MCF 10A (cell line): ENCODE results near the gene SGPP2. TPM values are rescaled to one million over a fixed set of nuclear protein-coding genes. Genes with fewer than 3 reads are reported as not detected.

Source experiments
- BruUV-seq: library from RNA; stranded (reverse); fragments of 400-500 nt; replicated peaks from 2 replicates; lab custom pipeline; 2021; lab: Mats Ljungman, UMichigan
- CTCF ChIA-PET: fragments of 300-600 bp; sonication (Branson Sonifier 250); formaldehyde crosslinking; extraction: SDS; loops from one replicate; lab custom pipeline; 2021; ENCODE audit warnings: antibody characterized with exemption, inconsistent platforms; lab: Yijun Ruan, JAX
- POLR2A ChIA-PET: fragments of 300-600, 350-650 bp; sonication (Branson Sonifier 250); formaldehyde crosslinking; extraction: SDS; loops from one replicate; lab custom pipeline; 2020; ENCODE audit warnings: antibody characterized with exemption, inconsistent platforms; lab: Yijun Ruan, JAX
- DNase-seq: peaks from one replicate; pipeline ENCODE4 v3.0.0-alpha.2; 2018; ENCODE audit not compliant: unreplicated experiment
- H3K27ac Mint-ChIP-seq: one replicate; pipeline ENCODE4 v1.8.0; 2022; ENCODE audit warnings: mild to moderate bottlenecking, low read depth, mixed read lengths; ENCODE audit not compliant: unreplicated experiment
- H3K27me3 Mint-ChIP-seq: one replicate; pipeline ENCODE4 v1.8.0; 2022; ENCODE audit warnings: mixed read lengths; ENCODE audit not compliant: insufficient read depth, unreplicated experiment
- H3K36me3 Mint-ChIP-seq: one replicate; pipeline ENCODE4 v1.8.0; 2022; ENCODE audit warnings: mild to moderate bottlenecking, moderate library complexity, mixed read lengths; ENCODE audit not compliant: insufficient read depth, unreplicated experiment
- H3K4me1 Mint-ChIP-seq: one replicate; pipeline ENCODE4 v1.8.0; 2022; ENCODE audit warnings: mixed read lengths; ENCODE audit not compliant: insufficient read depth, unreplicated experiment
- H3K4me3 Mint-ChIP-seq: one replicate; pipeline ENCODE4 v1.8.0; 2022; ENCODE audit warnings: mild to moderate bottlenecking, moderate library complexity, mixed read lengths; ENCODE audit not compliant: unreplicated experiment
- H3K9me3 Mint-ChIP-seq: one replicate; pipeline ENCODE4 v1.8.0; 2022; ENCODE audit warnings: mixed read lengths; ENCODE audit not compliant: unreplicated experiment
- intact Hi-C: fragments of 100-400 bp; cut with micrococcal nuclease; formaldehyde crosslinking; loops from 2 replicates; pipeline ENCODE4 v1.14.1; 2022
- total RNA-seq: library from RNA; stranded (reverse); gene quantifications from 2 replicates; pipeline ENCODE4 v1.2.3, GENCODE V29; 2022
- TF ChIP-seq, protein P1 (sequence below): fragments of 200-600 bp; IDR thresholded peaks from one replicate; pipeline ENCODE4 v1.8.0; 2022; ENCODE audit warnings: antibody characterized with exemption, mild to moderate bottlenecking; ENCODE audit not compliant: unreplicated experiment

SGPP2 gene
- total RNA-seq, 1 experiment from 2014 or later = 47.4 TPM

DNA sequence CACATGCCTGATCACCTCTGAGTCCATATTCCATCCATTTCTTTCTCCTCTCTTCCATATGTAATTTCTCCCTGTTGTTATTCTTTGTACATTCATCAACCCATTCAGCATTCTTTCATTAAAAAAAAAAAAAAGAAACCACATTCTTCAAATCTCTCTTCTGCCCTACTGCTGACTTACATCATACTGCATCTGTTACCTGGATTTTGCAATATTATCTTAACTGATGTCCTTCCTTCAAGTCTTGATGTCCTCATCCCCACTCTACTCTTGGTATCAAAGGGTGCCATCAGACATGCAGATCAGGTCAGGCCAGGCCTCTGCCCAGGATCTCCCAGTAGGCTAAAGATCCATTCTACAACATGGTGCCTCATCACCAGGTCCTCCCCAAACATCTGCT lies 90.6 kb downstream of the SGPP2 start:
- Mint-ChIP-seq H3K4me3 (no peak overlapping the region), H3K4me1 (peaks cover 47% of the 10 kb centered on the region), H3K9me3 (peaks cover 14% of the 10 kb centered on the region), H3K27ac (peak overlapping the region; percentile 37), H3K27me3 (no peaks in the 10 kb centered on the region), H3K36me3 (peaks cover 55% of the 10 kb centered on the region)
- TF ChIP-seq, protein P1, sequence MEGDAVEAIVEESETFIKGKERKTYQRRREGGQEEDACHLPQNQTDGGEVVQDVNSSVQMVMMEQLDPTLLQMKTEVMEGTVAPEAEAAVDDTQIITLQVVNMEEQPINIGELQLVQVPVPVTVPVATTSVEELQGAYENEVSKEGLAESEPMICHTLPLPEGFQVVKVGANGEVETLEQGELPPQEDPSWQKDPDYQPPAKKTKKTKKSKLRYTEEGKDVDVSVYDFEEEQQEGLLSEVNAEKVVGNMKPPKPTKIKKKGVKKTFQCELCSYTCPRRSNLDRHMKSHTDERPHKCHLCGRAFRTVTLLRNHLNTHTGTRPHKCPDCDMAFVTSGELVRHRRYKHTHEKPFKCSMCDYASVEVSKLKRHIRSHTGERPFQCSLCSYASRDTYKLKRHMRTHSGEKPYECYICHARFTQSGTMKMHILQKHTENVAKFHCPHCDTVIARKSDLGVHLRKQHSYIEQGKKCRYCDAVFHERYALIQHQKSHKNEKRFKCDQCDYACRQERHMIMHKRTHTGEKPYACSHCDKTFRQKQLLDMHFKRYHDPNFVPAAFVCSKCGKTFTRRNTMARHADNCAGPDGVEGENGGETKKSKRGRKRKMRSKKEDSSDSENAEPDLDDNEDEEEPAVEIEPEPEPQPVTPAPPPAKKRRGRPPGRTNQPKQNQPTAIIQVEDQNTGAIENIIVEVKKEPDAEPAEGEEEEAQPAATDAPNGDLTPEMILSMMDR = no peak
- intact Hi-C loops = no loop called here
- ChIA-PET CTCF (interaction anchor here (2.3 kb wide), 1 partner anchor 73 kb away, joined by 5 read pairs; no protein-coding TSS in a partner anchor), POLR2A (interaction anchor here (0.6 kb wide), 1 partner anchor 29 kb away, joined by 4 read pairs; no protein-coding TSS in a partner anchor)
- peak; percentile 12 for DNase-seq
- no TSS peak for BruUV-seq

GRCh38 chr2:222518570-222519381 lies 94.4 kb downstream of the SGPP2 start:
- ChIA-PET CTCF (interaction anchor here (0.5 to 1.8 kb wide), 7 partner anchors 9 to 484 kb away, joined by 3 to 6 read pairs (median 3); no protein-coding TSS in a partner anchor), POLR2A (interaction anchor here (0.6 to 6.0 kb wide), 43 partner anchors 9 to 468 kb away, joined by 3 to 72 read pairs (median 5); partner anchors contain the start of gene SGPP2)
- no TSS peak for BruUV-seq
- Mint-ChIP-seq H3K27ac (peak overlapping the region; percentile 82), H3K27me3 (no peaks in the 10 kb centered on the region), H3K36me3 (peaks cover 48% of the 10 kb centered on the region), H3K9me3 (no peaks in the 10 kb centered on the region), H3K4me3 (peak overlapping the region; percentile 25), H3K4me1 (peaks cover 47% of the 10 kb centered on the region)
- intact Hi-C loops = loop anchor here (1.0 to 2.0 kb wide), 3 partner anchors 68 to 200 kb away; partner anchors contain the start of gene SGPP2
- DNase-seq = peak; percentile 96
- TF ChIP-seq, protein P1 = no peak

DNA sequence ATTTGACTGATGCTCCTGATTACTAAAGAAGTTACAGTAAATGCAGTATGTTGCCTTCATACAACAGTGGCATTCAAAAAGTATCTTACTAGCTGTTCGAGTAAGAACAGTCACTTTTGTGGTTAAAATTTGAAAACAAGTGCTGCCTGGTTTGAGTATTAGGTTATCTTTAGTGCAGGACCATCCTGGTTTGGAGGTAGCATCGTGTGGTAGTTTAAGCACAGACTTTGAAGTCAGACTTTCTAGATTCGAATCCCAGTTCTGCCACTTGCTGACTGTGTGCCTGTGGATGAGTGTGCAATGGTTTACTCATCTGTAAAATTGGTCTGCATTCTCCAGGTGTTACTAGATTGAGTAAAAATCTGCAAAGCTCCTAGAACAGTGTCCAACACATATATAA lies 96.8 kb downstream of the SGPP2 start:
- intact Hi-C loops = no loop called here
- ChIA-PET POLR2A (interaction anchor here (0.6 to 6.0 kb wide), 5 partner anchors 11 to 203 kb away, joined by 3 to 58 read pairs (median 5); partner anchors contain the start of genes FARSB and SGPP2), CTCF (interaction anchor here (1.0 kb wide), 1 partner anchor 203 kb away, joined by 3 read pairs; no protein-coding TSS in a partner anchor)
- Mint-ChIP-seq H3K9me3 (no peaks in the 10 kb centered on the region), H3K4me1 (peaks cover 36% of the 10 kb centered on the region), H3K27me3 (no peaks in the 10 kb centered on the region), H3K4me3 (no peak overlapping the region), H3K36me3 (peaks cover 61% of the 10 kb centered on the region), H3K27ac (peak overlapping the region; percentile 82)
- no TSS peak for BruUV-seq
- no peak for DNase-seq
- TF ChIP-seq, protein P1 = no peak

DNA sequence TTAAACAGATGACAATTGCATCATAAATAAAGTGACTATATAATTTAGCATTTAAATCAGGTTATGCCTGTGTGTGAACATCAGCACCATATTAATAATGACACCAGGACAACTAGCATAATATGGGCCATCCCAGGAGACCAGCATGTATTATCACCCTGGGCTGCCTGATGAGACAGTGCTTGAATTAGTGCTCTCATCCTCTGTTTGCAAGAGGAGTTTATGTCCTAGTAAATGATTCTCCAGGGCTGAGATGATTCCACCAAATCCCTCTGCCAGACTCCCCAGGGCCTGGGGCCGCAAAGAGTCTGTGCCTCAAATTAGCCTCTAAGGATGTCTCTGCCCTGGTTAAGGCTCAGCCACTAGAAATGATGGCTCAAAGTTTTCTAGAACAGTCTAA lies 97.7 kb downstream of the SGPP2 start:
- Mint-ChIP-seq H3K4me1 (peaks cover 31% of the 10 kb centered on the region), H3K4me3 (no peak overlapping the region), H3K27me3 (no peaks in the 10 kb centered on the region), H3K9me3 (no peaks in the 10 kb centered on the region), H3K27ac (peak overlapping the region; percentile 59), H3K36me3 (peaks cover 66% of the 10 kb centered on the region)
- TF ChIP-seq, protein P1 = no peak
- ChIA-PET POLR2A (interaction anchor here (0.6 to 6.0 kb wide), 3 partner anchors 42 to 204 kb away, joined by 3 to 58 read pairs (median 5); partner anchors contain the start of gene SGPP2), CTCF (interaction anchor here (0.6 kb wide), 1 partner anchor 40 kb away, joined by 3 read pairs; no protein-coding TSS in a partner anchor)
- DNase-seq = no peak
- no TSS peak for BruUV-seq
- intact Hi-C loops = no loop called here
